ENCODE measurements around the gene A2M. TPM values are rescaled to one million over a fixed set of nuclear protein-coding genes. Genes with fewer than 3 reads are reported as not detected.

Gene A2M
- total and polyA plus RNA-seq, 2 experiments from 2014 or later, result 0.92 TPM; not detected in 1

DNA sequence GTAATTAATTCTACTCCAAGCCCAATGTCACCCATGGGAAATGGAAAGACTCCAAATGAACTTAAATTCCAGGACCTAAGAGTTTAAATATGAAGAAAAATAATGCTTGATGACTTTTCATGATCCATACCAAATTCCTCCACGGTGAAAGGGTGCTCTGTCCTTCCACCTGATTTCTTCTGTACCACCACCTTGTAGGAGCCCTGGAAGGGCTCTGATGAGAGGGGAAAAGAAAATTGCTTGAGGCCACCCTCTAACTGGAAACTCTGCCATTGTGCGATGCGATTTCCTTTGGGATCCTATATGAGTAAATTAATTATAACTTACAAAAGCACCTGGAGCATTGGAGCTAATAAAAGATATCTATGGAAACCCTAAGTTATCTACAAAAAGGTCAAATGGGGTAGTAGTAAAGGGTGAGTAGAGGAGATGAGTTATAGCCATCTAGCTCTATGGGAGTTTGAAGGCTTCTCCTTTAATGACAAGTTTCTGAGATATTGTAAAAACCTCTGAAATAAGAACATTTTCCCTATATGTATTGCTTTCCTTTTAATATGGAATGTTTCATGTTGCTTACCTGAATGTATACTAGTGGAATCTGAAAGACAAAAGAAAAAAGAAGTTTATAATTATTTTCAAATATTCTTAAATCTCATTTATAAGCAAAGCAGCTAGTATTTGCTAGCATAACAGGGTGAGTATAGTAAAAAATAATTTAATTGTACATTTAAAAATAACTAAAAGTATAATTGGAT lies 5.8 kb downstream of the A2M start:
- H3K4me1 Mint-ChIP-seq, result no peaks in the 10 kb centered on the region
- H3K79me2 ChIP-seq (replicated peaks; ENCODE audit: insufficient read depth), result no peaks in the 10 kb centered on the region

More for the DNA sequence above, 5.8 kb downstream of the A2M start:
- Mint-ChIP-seq H3K27ac (no peak overlapping the region), H3K36me3 (ENCODE audit: low read depth) (no peaks in the 10 kb centered on the region), H3K9me3 (no peaks in the 10 kb centered on the region), H3K27me3 (ENCODE audit: insufficient read depth, low read depth, poor library complexity) (no peaks in the 10 kb centered on the region), H3K4me3 (no peak overlapping the region)
- TF ChIP-seq, protein P1, sequence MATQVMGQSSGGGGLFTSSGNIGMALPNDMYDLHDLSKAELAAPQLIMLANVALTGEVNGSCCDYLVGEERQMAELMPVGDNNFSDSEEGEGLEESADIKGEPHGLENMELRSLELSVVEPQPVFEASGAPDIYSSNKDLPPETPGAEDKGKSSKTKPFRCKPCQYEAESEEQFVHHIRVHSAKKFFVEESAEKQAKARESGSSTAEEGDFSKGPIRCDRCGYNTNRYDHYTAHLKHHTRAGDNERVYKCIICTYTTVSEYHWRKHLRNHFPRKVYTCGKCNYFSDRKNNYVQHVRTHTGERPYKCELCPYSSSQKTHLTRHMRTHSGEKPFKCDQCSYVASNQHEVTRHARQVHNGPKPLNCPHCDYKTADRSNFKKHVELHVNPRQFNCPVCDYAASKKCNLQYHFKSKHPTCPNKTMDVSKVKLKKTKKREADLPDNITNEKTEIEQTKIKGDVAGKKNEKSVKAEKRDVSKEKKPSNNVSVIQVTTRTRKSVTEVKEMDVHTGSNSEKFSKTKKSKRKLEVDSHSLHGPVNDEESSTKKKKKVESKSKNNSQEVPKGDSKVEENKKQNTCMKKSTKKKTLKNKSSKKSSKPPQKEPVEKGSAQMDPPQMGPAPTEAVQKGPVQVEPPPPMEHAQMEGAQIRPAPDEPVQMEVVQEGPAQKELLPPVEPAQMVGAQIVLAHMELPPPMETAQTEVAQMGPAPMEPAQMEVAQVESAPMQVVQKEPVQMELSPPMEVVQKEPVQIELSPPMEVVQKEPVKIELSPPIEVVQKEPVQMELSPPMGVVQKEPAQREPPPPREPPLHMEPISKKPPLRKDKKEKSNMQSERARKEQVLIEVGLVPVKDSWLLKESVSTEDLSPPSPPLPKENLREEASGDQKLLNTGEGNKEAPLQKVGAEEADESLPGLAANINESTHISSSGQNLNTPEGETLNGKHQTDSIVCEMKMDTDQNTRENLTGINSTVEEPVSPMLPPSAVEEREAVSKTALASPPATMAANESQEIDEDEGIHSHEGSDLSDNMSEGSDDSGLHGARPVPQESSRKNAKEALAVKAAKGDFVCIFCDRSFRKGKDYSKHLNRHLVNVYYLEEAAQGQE (IDR thresholded peaks at IDR 0.05; ENCODE audit: unreplicated experiment), result no peak
- TF ChIP-seq, protein P2, sequence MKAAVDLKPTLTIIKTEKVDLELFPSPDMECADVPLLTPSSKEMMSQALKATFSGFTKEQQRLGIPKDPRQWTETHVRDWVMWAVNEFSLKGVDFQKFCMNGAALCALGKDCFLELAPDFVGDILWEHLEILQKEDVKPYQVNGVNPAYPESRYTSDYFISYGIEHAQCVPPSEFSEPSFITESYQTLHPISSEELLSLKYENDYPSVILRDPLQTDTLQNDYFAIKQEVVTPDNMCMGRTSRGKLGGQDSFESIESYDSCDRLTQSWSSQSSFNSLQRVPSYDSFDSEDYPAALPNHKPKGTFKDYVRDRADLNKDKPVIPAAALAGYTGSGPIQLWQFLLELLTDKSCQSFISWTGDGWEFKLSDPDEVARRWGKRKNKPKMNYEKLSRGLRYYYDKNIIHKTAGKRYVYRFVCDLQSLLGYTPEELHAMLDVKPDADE (IDR thresholded peaks at IDR 0.05), result no peak
- TF ChIP-seq, protein P3, sequence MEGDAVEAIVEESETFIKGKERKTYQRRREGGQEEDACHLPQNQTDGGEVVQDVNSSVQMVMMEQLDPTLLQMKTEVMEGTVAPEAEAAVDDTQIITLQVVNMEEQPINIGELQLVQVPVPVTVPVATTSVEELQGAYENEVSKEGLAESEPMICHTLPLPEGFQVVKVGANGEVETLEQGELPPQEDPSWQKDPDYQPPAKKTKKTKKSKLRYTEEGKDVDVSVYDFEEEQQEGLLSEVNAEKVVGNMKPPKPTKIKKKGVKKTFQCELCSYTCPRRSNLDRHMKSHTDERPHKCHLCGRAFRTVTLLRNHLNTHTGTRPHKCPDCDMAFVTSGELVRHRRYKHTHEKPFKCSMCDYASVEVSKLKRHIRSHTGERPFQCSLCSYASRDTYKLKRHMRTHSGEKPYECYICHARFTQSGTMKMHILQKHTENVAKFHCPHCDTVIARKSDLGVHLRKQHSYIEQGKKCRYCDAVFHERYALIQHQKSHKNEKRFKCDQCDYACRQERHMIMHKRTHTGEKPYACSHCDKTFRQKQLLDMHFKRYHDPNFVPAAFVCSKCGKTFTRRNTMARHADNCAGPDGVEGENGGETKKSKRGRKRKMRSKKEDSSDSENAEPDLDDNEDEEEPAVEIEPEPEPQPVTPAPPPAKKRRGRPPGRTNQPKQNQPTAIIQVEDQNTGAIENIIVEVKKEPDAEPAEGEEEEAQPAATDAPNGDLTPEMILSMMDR (conservative IDR thresholded peaks at IDR 0.05; ENCODE audit: low read depth in 2 of 2), result no peak
- TF ChIP-seq JUNB (IDR thresholded peaks at IDR 0.05; ENCODE audit: unreplicated experiment) (no peak), ZNF331 (CRISPR knock-in tag; IDR thresholded peaks at IDR 0.05; ENCODE audit: low read depth) (no peak)
- DNase-seq (ENCODE audit: low spot score) (no peak), ATAC-seq (no peak)
- no peaks in the 10 kb centered on the region for H3K4me1 ChIP-seq (ENCODE audit: insufficient read depth)
- no peak overlapping the region for H3K4me2 ChIP-seq
- H3F3A ChIP-seq (replicated peaks; ENCODE audit: low read depth), result no peaks in the 10 kb centered on the region
- H3K36me3 ChIP-seq (ENCODE audit: insufficient read depth), result no peaks in the 10 kb centered on the region
- no peaks in the 10 kb centered on the region for H4K20me1 ChIP-seq (replicated peaks; ENCODE audit: insufficient read depth)
- no peaks in the 10 kb centered on the region; the same call in 1 of the 2 replicates for H3K27me3 ChIP-seq (ENCODE audit: insufficient read depth)
- no peak overlapping the region for H2AFZ ChIP-seq
- H3K27ac ChIP-seq (ENCODE audit: low read depth), result no peak overlapping the region
- H3K4me3 ChIP-seq, result no peak overlapping the region
- H3K9me2 ChIP-seq (ENCODE audit: insufficient read depth), result 0 out of 2 replicates have a peak, but pooled peaks cover 2% of the 10 kb centered on the region

Data from GM23338 (cell line).